ENCODE data around the gene PNPO. TPM values are rescaled to one million over a fixed set of nuclear protein-coding genes. Genes with fewer than 3 reads are reported as not detected.

PNPO gene
- total and polyA plus RNA-seq, 2 of the 13 experiments (the other 11 are each of a cell fraction or from before 2014, with no cell fraction given): 47.9 to 63.3 TPM

- peak; percentile 82; the same call in 1 of the 2 replicates for TF ChIP-seq ZSCAN12 (CRISPR knock-in tag; IDR thresholded peaks at IDR 0.05)
- no peak for TF ChIP-seq PRPF4 (IDR thresholded peaks at IDR 0.05; ENCODE audit: low read depth, low read length, poor library complexity, severe bottlenecking)
- peak; percentile 87 for TF ChIP-seq SALL1 (CRISPR knock-in tag; IDR thresholded peaks at IDR 0.05)
- TF ChIP-seq NFIC (IDR thresholded peaks at IDR 0.05; ENCODE audit: low read length): 0 out of 2 replicates have a peak, but pooled peaks have one; percentile 11
- peak; percentile 95 for TF ChIP-seq ZFP41 (CRISPR knock-in tag; IDR thresholded peaks at IDR 0.05; ENCODE audit: borderline replicate concordance)
- TF ChIP-seq ZBTB10 (CRISPR knock-in tag; IDR thresholded peaks at IDR 0.05; ENCODE audit: borderline replicate concordance): peak; percentile 89; the same call in 1 of the 2 replicates
- no peak; the same call in 1 of the 2 replicates for TF ChIP-seq SP5 (CRISPR knock-in tag; IDR thresholded peaks at IDR 0.05; ENCODE audit: borderline replicate concordance, low read depth)
- peak; percentile 88 for TF ChIP-seq ZNF543 (CRISPR knock-in tag; IDR thresholded peaks at IDR 0.05)
- peak; percentile 94 for TF ChIP-seq ZNF670 (CRISPR knock-in tag; IDR thresholded peaks at IDR 0.05; ENCODE audit: borderline replicate concordance)
- no peak for TF ChIP-seq ZNF282 (IDR thresholded peaks at IDR 0.05; ENCODE audit: partially characterized antibody)
- TF ChIP-seq ZNF704 (CRISPR knock-in tag; IDR thresholded peaks at IDR 0.05; ENCODE audit: borderline replicate concordance): peak; percentile 98
- peak; percentile 90 for TF ChIP-seq ZBTB7B (CRISPR knock-in tag; IDR thresholded peaks at IDR 0.05)
- peak; percentile 99 for TF ChIP-seq NFKB2 (CRISPR knock-in tag; IDR thresholded peaks at IDR 0.05; ENCODE audit: borderline replicate concordance)
- TF ChIP-seq ZMYM3 (CRISPR knock-in tag; IDR thresholded peaks at IDR 0.05): peak; percentile 60
- TF ChIP-seq NFYC (CRISPR knock-in tag; IDR thresholded peaks at IDR 0.05): peak; percentile 99
- TF ChIP-seq ZNF414 (CRISPR knock-in tag; IDR thresholded peaks at IDR 0.05): peak; percentile 88; the same call in 1 of the 2 replicates
- TF ChIP-seq ZNF7 (CRISPR knock-in tag; IDR thresholded peaks at IDR 0.05): peak; percentile 33; the same call in 1 of the 2 replicates
- TF ChIP-seq FIP1L1 (IDR thresholded peaks at IDR 0.05; ENCODE audit: borderline replicate concordance, insufficient read depth, low read depth, low read length): no peak
- peak; percentile 8; the same call in 1 of the 2 replicates for TF ChIP-seq TRAFD1 (CRISPR knock-in tag; IDR thresholded peaks at IDR 0.05; ENCODE audit: borderline replicate concordance)
- TF ChIP-seq ZFP36 (IDR thresholded peaks at IDR 0.05; ENCODE audit: borderline replicate concordance, low read depth, low read length, partially characterized antibody): no peak
- TF ChIP-seq ZNF441 (CRISPR knock-in tag; IDR thresholded peaks at IDR 0.05; ENCODE audit: borderline replicate concordance): peak; percentile 85
- TF ChIP-seq RBAK (CRISPR knock-in tag; IDR thresholded peaks at IDR 0.05): no peak
- peak; percentile 75 for TF ChIP-seq MED8 (CRISPR knock-in tag; IDR thresholded peaks at IDR 0.05; ENCODE audit: insufficient replicate concordance)
Observed at GRCh38 chr17:47941246-47942095, at the start of gene PNPO (continued).
